ENCODE results near the gene AHRR.

DNA sequence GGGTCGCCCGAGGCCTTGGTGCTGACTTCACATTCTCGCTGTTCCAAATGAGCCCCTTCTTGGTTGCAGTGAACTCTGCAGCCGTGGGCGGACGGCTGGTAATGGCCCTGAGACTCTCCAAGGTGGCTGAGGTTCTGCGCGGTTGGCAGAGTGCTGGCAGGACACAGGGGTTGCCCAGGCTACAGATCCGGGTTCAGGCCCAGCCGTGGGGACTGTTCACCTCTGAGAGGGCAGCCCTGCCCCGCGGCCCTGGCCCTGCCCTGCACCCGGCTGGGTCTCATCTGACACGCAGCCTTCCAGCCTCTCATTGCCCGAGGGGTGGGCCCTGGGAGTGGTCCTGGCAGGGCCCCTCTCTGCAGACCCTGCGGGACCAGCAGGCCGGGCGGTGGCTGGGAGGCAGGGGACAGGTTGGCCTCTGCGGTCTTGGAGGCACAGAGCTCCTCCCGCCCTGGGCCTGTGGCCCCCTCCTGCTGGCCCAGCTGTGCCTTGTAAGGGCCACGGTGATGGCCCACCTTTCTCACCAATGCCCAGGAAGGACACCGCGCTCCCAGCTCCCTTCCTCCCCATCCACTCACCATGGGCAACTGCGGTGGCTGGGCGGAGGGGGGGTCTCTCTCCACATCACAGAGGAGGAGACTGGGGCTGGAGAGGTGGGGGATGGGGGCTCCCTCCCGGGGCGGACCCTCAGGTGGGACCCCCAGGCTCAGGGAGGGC is 51.6 kb downstream of the AHRR start:
- TF ChIP-seq, protein P1, sequence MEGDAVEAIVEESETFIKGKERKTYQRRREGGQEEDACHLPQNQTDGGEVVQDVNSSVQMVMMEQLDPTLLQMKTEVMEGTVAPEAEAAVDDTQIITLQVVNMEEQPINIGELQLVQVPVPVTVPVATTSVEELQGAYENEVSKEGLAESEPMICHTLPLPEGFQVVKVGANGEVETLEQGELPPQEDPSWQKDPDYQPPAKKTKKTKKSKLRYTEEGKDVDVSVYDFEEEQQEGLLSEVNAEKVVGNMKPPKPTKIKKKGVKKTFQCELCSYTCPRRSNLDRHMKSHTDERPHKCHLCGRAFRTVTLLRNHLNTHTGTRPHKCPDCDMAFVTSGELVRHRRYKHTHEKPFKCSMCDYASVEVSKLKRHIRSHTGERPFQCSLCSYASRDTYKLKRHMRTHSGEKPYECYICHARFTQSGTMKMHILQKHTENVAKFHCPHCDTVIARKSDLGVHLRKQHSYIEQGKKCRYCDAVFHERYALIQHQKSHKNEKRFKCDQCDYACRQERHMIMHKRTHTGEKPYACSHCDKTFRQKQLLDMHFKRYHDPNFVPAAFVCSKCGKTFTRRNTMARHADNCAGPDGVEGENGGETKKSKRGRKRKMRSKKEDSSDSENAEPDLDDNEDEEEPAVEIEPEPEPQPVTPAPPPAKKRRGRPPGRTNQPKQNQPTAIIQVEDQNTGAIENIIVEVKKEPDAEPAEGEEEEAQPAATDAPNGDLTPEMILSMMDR (conservative IDR thresholded peaks at IDR 0.05; ENCODE audit: low read depth, low read length) = no peak
- TF ChIP-seq MAZ (IDR thresholded peaks at IDR 0.05; ENCODE audit: borderline replicate concordance, low read depth, low read length) = no peak
- TF ChIP-seq POLR2A (IDR thresholded peaks at IDR 0.05; ENCODE audit: low read depth, low read length) = no peak
- TF ChIP-seq RCOR1 (IDR thresholded peaks at IDR 0.05; ENCODE audit: insufficient replicate concordance, low read length) = no peak
- TF ChIP-seq SMC3 (IDR thresholded peaks at IDR 0.05; ENCODE audit: low read depth, low read length) = no peak
- TF ChIP-seq RFX5 (IDR thresholded peaks at IDR 0.05; ENCODE audit: low read depth, low read length) = no peak
- TF ChIP-seq, protein P2, sequence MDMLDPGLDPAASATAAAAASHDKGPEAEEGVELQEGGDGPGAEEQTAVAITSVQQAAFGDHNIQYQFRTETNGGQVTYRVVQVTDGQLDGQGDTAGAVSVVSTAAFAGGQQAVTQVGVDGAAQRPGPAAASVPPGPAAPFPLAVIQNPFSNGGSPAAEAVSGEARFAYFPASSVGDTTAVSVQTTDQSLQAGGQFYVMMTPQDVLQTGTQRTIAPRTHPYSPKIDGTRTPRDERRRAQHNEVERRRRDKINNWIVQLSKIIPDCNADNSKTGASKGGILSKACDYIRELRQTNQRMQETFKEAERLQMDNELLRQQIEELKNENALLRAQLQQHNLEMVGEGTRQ (IDR thresholded peaks at IDR 0.05; ENCODE audit: low read depth, low read length) = no peak
